Astrocyte of the spinal cord (primary cell): ENCODE data around the gene MDM2.
"Not testable (repeated sequence)": the region's sequence is repeated elsewhere in the genome, so short reads cannot be mapped to it uniquely, and the experiment has no call there.

Experiments
- DNase-seq: peaks from one replicate; pipeline ENCODE4 v3.0.0; 2011; ENCODE audit warnings: low read depth, low spot score
- H3K4me3 ChIP-seq: 2 replicates; pipeline ENCODE4 v1.5.1; 2011; ENCODE audit warnings: low read depth, mild to moderate bottlenecking, low read length, moderate library complexity
- in situ Hi-C: cut with HindIII; loops from 2 replicates; pipeline ENCODE4 v1.10.0; 2017; ENCODE audit warnings: low sequenced_read_pairs
- TF ChIP-seq, protein P1 (sequence below): IDR thresholded peaks from 2 replicates; pipeline ENCODE4 v1.5.1; 2012; ENCODE audit warnings: low read depth, mild to moderate bottlenecking, low read length, inconsistent platforms

MDM2 gene

GRCh38 chr12:68861890-68862289 is 53.9 kb downstream of the MDM2 start:
- in situ Hi-C loops = no loop called here
- no peak overlapping the region for H3K4me3 ChIP-seq
- DNase-seq = no peak
- TF ChIP-seq, protein P1, sequence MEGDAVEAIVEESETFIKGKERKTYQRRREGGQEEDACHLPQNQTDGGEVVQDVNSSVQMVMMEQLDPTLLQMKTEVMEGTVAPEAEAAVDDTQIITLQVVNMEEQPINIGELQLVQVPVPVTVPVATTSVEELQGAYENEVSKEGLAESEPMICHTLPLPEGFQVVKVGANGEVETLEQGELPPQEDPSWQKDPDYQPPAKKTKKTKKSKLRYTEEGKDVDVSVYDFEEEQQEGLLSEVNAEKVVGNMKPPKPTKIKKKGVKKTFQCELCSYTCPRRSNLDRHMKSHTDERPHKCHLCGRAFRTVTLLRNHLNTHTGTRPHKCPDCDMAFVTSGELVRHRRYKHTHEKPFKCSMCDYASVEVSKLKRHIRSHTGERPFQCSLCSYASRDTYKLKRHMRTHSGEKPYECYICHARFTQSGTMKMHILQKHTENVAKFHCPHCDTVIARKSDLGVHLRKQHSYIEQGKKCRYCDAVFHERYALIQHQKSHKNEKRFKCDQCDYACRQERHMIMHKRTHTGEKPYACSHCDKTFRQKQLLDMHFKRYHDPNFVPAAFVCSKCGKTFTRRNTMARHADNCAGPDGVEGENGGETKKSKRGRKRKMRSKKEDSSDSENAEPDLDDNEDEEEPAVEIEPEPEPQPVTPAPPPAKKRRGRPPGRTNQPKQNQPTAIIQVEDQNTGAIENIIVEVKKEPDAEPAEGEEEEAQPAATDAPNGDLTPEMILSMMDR = no peak

- TF ChIP-seq, protein P1 = no peak
- no peak for DNase-seq
- H3K4me3 ChIP-seq = no peak overlapping the region
- in situ Hi-C loops = no loop called here
These were observed 55.3 kb downstream of the MDM2 start for GRCh38 chr12:68863109-68863770.

GRCh38 chr12:68863886-68864454 is 56.0 kb downstream of the MDM2 start:
- H3K4me3 ChIP-seq, in situ Hi-C loops: not testable (repeated sequence)
- TF ChIP-seq, protein P1 = peak; percentile 55
- peak; percentile 58 for DNase-seq

DNA sequence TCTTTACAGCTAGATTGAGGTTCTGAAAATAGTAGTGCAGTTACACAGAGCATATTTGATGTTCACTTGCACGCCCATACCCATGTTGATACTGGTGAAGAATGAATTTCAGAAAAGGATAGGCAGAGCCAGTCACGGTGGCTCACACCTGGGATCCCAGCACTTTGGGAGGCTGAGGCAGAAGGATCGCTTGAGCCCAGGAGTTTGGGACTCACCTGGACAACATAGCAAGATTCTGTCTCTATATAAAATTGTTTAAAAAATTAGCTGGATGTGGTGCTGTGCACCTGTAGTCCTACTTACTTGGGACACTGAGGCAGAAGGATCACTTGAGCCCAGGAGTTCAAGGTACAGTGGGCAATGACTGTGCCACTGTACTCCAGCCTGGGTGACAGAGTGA is 56.6 kb downstream of the MDM2 start:
- H3K4me3 ChIP-seq = no peak overlapping the region
- TF ChIP-seq, protein P1 = no peak
- DNase-seq = no peak
- in situ Hi-C loops = no loop called here

- TF ChIP-seq, protein P1 = no peak
- in situ Hi-C loops = no loop called here
- DNase-seq = no peak
These were observed 57.6 kb downstream of the MDM2 start for GRCh38 chr12:68865399-68866164.

DNA sequence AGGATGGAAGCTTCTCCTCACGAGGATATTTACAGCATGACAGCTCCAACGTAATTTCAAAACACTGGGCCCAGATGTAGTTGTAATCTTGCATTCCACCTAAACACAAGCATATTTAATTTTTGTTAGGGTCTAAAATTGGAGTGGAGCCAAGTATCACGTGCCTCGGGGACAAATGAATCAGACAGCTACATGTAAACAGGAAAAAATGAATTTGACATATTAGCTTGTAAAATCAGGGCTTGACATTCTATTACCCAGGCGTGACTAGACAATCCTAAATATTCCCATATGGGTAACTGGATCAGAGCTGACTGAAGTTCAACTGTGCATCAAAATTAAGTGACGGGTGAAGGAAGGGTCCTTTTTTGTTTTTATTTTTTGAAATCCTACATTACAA is 59.0 kb downstream of the MDM2 start:
- H3K4me3 ChIP-seq = no peak overlapping the region
- TF ChIP-seq, protein P1 = no peak
- no peak for DNase-seq
- in situ Hi-C loops = no loop called here

More at GRCh38 chr12:68865399-68866164, 57.6 kb downstream of the MDM2 start:
- no peak overlapping the region for H3K4me3 ChIP-seq
